Nephron progenitor cell (in vitro differentiated cells): Measurements from ENCODE around the gene REX1BD.

ENCODE experiments used
- DNase-seq: peaks from one replicate; pipeline ENCODE4 v3.0.0; 2021
- H3K27ac Mint-ChIP-seq: 2 replicates; pipeline ENCODE4 v1.8.0; 2021; ENCODE audit warnings: mild to moderate bottlenecking, moderate library complexity, mixed read lengths
- H3K27me3 Mint-ChIP-seq: 2 replicates; pipeline ENCODE4 v1.8.0; 2021; ENCODE audit warnings: mild to moderate bottlenecking, low read depth, mixed read lengths; ENCODE audit not compliant: poor library complexity
- H3K36me3 Mint-ChIP-seq: 2 replicates; pipeline ENCODE4 v1.8.0; 2021; ENCODE audit warnings: low read depth, mixed read lengths
- H3K4me1 Mint-ChIP-seq: 2 replicates; pipeline ENCODE4 v1.8.0; 2021; ENCODE audit warnings: mixed read lengths
- H3K4me3 Mint-ChIP-seq: 2 replicates; pipeline ENCODE4 v1.8.0; 2021; ENCODE audit warnings: mild to moderate bottlenecking, moderate library complexity, mixed read lengths
- H3K9me3 Mint-ChIP-seq: 2 replicates; pipeline ENCODE4 v1.8.0; 2021; ENCODE audit warnings: mild to moderate bottlenecking, moderate library complexity, mixed read lengths
- TF ChIP-seq, protein P1 (sequence below): fragments of 200-600 bp; sonication (generic); IDR thresholded peaks from 2 replicates; pipeline ENCODE4 v1.5.0; 2021; ENCODE audit warnings: antibody characterized with exemption

Gene REX1BD

DNA sequence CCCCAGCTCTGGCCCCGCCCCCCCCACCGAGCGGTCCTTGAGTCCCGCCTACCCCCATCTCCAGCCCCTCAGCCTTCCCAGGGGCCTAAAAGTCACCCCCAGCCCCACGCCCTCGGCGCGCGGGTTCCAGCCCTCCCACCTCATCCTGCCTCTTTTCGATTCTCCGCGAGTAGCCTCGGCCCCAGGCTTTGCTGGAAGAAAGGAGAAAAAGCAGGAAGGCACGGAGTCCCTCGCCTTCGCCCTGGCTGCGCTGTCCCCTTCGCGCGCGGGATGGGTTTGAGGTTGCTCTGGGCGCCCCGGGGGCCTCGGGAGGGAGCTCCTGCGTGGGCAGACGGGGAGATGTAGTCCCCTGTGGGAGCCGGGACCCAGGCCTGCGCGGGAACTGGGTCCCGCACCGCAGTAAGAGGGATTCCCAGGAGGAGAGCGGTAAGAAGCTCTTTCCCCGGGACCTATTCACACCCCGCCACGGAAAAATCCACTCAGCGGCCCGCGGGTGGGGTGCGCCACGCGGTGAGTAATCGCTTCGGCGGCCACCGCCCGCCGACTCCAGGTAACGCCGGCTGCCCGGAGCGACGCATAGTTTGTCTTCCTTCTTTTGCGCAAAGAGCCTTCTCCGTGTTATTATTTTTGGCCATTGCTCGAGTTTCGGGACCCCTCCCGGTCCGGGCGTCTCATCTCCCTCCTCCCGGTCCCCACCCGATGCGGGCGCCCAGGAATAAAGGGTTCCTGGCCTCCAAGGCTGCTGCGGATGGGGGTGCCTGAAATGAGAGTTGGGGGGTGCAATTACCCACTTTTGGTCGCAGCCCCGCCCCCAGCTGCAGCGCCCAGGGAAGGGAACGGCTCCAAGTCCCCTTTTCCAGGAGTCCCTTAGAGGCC lies 18.9 kb downstream of the REX1BD start:
- H3K27ac Mint-ChIP-seq = no peak overlapping the region
- no peaks in the 10 kb centered on the region for H3K36me3 Mint-ChIP-seq
- no peaks in the 10 kb centered on the region for H3K9me3 Mint-ChIP-seq
- TF ChIP-seq, protein P1, sequence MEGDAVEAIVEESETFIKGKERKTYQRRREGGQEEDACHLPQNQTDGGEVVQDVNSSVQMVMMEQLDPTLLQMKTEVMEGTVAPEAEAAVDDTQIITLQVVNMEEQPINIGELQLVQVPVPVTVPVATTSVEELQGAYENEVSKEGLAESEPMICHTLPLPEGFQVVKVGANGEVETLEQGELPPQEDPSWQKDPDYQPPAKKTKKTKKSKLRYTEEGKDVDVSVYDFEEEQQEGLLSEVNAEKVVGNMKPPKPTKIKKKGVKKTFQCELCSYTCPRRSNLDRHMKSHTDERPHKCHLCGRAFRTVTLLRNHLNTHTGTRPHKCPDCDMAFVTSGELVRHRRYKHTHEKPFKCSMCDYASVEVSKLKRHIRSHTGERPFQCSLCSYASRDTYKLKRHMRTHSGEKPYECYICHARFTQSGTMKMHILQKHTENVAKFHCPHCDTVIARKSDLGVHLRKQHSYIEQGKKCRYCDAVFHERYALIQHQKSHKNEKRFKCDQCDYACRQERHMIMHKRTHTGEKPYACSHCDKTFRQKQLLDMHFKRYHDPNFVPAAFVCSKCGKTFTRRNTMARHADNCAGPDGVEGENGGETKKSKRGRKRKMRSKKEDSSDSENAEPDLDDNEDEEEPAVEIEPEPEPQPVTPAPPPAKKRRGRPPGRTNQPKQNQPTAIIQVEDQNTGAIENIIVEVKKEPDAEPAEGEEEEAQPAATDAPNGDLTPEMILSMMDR = no peak
- H3K4me1 Mint-ChIP-seq = peaks cover 51% of the 10 kb centered on the region
- H3K27me3 Mint-ChIP-seq = peaks cover 84% of the 10 kb centered on the region
- peak; percentile 38 for DNase-seq
- H3K4me3 Mint-ChIP-seq = peak overlapping the region; percentile 30

- no peaks in the 10 kb centered on the region for H3K36me3 Mint-ChIP-seq
- peaks cover 51% of the 10 kb centered on the region for H3K4me1 Mint-ChIP-seq
- TF ChIP-seq, protein P1 = no peak
- H3K27me3 Mint-ChIP-seq = peaks cover 84% of the 10 kb centered on the region
- peak overlapping the region; percentile 33 for H3K4me3 Mint-ChIP-seq
- DNase-seq = no peak
- no peaks in the 10 kb centered on the region for H3K9me3 Mint-ChIP-seq
- H3K27ac Mint-ChIP-seq = no peak overlapping the region
Observed at GRCh38 chr19:18608102-18608804, 19.7 kb downstream of the REX1BD start.

DNA sequence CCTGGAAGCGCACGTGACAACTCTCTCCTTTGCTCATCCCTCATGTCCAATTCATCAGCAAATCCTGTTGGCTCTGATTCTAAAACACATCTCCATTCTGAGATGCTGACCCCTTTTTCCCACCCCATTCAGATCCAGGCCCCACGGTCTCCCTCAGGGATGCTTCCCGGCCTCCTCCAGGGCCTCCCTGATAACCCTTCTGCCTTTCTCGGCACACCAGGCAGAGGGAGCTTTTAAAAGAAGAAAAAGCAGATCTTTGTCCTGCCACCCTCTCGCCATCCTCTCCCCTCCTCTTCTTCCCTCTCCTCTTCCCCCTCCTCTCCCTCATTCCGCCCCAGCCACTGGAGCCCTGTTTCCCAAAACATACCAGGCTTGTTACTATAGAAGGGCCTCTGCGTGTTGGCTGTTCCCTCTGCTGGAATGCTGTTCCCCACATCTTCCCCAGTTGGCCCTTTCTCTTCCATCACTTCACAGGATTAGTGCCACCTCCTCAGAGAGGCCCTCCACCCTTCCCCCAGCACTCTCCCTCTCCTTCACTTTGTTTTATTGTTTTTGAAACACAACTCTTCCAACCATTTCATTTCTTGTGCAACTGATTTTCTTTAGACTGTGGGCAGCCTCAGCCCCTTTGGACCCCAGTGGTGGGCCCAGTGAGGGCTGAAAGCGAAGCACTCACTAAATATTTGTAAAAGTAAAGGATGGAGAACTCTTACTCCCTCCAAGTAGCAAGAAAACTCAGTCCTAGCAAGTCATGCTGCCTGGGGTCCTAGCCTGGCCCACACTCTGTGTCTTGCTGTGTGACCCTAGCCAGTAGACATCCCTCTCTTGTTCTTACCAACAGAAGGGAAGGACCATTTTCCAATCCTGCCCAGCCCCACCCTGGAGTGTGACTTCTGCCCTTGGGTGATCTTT lies 20.5 kb downstream of the REX1BD start:
- TF ChIP-seq, protein P1 = no peak
- Mint-ChIP-seq H3K9me3 (no peaks in the 10 kb centered on the region), H3K36me3 (no peaks in the 10 kb centered on the region), H3K27ac (no peak overlapping the region), H3K27me3 (peaks cover 88% of the 10 kb centered on the region), H3K4me3 (peak overlapping the region; percentile 33), H3K4me1 (peaks cover 56% of the 10 kb centered on the region)
- DNase-seq = no peak

GRCh38 chr19:18609717-18610051 lies 21.1 kb downstream of the REX1BD start:
- TF ChIP-seq, protein P1 = no peak
- Mint-ChIP-seq H3K36me3 (no peaks in the 10 kb centered on the region), H3K27me3 (peaks cover 88% of the 10 kb centered on the region), H3K4me1 (peaks cover 56% of the 10 kb centered on the region), H3K27ac (no peak overlapping the region), H3K9me3 (no peaks in the 10 kb centered on the region), H3K4me3 (no peak overlapping the region)
- DNase-seq = no peak

- Mint-ChIP-seq H3K27ac (no peak overlapping the region), H3K9me3 (no peaks in the 10 kb centered on the region), H3K27me3 (peaks cover 88% of the 10 kb centered on the region), H3K36me3 (no peaks in the 10 kb centered on the region), H3K4me1 (peaks cover 51% of the 10 kb centered on the region), H3K4me3 (no peak overlapping the region)
- TF ChIP-seq, protein P1 = no peak
- DNase-seq = no peak
Observed at GRCh38 chr19:18610245-18610555, 21.6 kb downstream of the REX1BD start.
